GM18858 (cell line): ENCODE results near the gene SULT2A1.
"Not testable (repeated sequence)": the region's sequence is repeated elsewhere in the genome, so short reads cannot be mapped to it uniquely, and the experiment has no call there.

Source experiments
- ATAC-seq: cut with Tn5 transposase; IDR thresholded peaks from one replicate; pipeline ENCODE4 v1.9.1; 2021; ENCODE audit not compliant: unreplicated experiment

The SULT2A1 gene, protein sequence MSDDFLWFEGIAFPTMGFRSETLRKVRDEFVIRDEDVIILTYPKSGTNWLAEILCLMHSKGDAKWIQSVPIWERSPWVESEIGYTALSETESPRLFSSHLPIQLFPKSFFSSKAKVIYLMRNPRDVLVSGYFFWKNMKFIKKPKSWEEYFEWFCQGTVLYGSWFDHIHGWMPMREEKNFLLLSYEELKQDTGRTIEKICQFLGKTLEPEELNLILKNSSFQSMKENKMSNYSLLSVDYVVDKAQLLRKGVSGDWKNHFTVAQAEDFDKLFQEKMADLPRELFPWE

DNA sequence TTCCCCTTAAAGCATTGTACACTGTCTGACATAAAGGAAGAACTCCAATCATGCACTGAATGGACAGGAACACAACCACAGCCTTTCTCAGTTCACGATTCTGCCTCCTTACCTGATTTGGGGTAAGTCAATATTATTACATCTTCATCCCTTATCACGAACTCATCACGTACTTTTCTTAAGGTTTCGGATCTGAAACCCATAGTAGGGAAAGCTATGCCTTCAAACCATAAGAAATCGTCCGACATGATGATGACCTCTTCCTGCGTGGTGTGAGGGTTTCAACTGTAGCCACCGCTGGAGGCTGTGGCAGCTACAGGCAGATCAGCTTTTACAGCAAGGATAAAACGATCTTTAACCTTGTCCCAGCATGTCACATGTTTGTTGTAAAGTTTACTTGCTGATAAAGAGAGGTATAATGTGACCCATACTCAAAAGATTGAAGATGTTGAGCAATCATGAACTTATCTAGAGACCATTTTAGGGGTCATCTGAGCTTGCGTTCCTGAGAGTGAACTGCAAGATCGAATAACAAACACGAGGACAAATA lies at the start of gene SULT2A1:
Gene SULT2A1, minus strand, starts transcription at position 306 of the 550 bp plus-strand sequence. Its CDS starts 58 bp downstream, at position 248.
- ATAC-seq, result no peak

GRCh38 chr19:47928581-47928980 lies 42.5 kb upstream of the SULT2A1 start:
- not testable (repeated sequence) for ATAC-seq

DNA sequence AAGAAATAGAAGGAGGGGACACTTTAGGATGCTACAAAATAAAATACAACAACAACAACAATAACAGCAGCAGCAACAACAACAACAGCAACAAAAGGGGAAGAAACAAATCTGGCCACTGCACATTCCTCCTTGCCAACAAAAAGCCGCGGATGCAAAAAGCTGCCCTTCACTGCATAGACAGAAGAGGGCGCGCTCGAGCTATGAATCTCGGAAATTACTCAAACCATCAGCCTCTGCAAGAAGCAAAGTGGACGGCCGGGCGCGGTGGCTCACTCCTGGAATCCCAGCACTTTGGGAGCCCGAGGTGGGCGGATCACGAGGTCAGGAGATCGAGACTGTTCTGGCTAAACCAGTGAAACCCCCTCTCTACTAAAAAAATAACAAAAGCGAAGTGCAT lies 34.0 kb upstream of the SULT2A1 start:
- ATAC-seq, result not testable (repeated sequence)

GRCh38 chr19:47910191-47910590 lies 24.1 kb upstream of the SULT2A1 start:
- not testable (repeated sequence) for ATAC-seq

DNA sequence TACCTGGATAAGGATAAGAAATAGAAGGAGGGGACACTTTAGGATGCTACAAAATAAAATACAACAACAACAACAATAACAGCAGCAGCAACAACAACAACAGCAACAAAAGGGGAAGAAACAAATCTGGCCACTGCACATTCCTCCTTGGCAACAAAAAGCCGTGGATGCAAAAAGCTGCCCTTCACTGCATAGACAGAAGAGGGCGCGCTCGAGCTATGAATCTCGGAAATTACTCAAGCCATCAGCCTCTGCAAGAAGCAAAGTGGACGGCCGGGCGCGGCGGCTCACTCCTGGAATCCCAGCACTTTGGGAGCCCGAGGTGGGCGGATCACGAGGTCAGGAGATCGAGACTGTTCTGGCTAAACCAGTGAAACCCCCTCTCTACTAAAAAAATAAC lies 23.2 kb upstream of the SULT2A1 start:
- not testable (repeated sequence) for ATAC-seq

- ATAC-seq, result no peak
These were observed 15.3 kb upstream of the SULT2A1 start for GRCh38 chr19:47901370-47901769.

- ATAC-seq, result no peak
These were observed 13.2 kb upstream of the SULT2A1 start for GRCh38 chr19:47899335-47899734.

GRCh38 chr19:47897861-47898260 lies 11.7 kb upstream of the SULT2A1 start:
- ATAC-seq, result no peak

DNA sequence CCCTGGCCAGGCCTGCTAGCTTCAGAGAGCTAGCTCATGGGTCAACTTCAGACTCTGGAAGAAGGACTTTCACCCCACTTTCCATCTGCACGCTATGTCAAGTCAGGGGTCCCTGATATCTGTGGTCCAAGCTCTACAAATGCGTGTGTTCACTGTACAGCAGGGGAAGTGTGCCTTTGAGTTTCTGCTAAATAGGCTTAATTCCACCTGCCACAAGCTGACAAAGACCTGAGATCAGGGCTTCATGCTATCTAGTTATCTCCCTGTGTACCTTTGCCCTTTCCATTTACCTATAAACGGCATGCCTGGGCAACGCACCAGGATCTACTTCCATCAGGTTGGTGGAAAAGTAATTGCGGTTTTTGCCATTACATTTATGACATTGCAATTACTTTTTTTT lies 10.7 kb upstream of the SULT2A1 start:
- no peak for ATAC-seq

- no peak for ATAC-seq
These were observed 9.9 kb upstream of the SULT2A1 start for GRCh38 chr19:47896019-47896418.

- no peak for ATAC-seq
These were observed 9.2 kb upstream of the SULT2A1 start for GRCh38 chr19:47895165-47895782.

- no peak for ATAC-seq
These were observed 6.0 kb upstream of the SULT2A1 start for GRCh38 chr19:47891923-47892666.

DNA sequence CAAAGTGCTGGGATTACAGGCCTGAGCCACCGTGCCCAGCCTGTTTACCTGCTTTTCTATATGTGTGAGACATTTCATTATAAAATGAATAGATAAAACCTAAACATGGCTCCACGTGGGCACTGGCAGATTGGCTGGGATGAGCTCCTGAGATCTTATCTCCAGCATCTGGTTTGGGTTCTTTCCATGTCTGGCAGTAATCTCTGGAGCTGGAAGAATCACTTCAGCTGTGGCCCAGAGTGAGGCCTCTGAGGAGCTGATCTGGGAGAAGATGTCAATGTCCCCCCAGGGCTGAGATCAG lies 5.5 kb upstream of the SULT2A1 start:
- no peak for ATAC-seq

DNA sequence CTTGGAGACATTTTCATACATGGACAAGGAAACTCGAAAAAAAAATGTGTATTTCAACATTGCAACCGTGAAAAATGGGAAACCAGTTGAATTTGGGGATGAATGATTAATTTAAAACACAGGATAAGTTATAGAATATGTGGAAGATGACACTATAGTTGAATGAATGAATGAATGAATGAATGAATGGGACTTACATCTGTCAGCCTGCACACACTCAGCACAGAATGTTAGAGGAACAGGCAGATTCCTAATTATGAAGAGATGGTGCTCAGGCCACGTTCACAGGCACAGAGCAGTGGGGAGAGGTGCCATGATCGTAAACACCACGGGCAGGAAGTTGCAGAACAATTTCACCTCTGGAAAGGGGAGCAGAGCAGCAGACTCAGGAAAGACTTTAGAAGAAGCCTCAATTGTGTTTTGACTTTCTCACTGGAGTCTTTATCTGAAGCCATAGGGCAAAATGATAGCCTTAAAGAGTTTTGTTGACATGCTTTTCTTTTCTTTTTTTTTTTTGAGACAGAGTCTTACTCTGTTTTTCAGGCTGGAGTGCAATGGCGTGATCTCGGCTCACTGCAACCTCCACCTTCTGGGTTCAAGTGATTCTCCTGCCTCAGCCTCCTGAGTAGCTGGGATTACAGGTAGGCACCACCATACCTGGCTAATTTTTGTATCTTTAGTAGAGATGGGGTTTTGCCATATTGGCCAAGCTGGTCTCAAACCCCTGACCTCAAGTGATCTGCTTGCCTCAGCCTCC lies 4.9 kb upstream of the SULT2A1 start:
- no peak for ATAC-seq

DNA sequence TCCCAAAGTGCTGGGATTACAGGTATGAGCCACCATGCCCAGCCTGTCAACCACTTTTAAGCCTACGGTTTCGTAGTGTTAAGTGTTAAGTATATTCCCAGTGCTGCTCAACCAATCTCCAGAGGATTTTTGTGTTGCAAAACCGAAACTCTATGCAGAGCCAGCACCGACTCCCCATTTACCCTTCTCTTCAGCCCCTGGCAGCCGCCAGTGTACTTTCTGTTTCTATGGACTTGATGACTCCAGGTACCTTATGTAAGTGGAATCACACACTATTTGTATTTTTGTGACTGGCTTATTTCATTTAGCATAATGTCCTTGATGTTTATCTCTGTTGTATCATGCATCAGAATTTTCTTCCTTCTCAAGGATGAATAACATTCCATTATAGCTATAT lies 1.1 kb downstream of the SULT2A1 start:
- no peak for ATAC-seq

DNA sequence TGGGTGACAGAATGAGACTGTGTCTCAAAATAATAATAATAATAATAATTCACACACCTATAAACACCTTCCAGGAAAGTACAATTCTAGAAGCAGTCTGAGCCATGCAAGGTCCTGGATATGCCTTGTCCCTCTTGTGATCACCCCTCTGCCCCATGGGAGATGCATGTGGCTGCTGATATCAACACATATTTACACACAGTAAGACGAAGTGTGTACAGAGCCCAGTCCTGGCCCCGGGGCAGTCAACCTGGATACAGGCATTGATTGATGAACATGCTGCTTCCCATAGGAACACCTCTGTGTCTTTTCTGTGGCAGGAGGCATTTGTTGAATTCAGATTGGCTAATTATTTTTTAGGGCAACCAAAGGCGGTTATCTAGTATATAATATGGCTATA lies 3.2 kb downstream of the SULT2A1 start:
- no peak for ATAC-seq

DNA sequence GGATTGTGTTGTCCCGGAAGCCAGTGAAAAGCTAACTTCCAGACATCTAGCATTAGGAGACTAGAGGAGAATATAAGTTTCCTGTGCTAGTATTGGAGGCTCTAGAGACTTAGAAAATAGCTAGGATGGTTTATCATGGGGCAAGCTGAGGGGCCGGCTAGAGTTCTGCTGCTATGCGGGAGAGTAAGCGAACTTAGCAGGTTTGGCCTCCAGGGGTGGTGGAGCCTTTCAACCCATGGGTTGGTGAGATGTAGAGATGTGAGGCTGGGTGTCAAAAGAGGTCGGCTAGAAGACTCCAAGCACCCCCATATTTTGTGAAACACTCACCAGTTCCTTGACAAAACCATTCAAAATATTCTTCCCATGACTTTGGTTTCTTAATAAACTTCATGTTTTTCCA lies 4.4 kb downstream of the SULT2A1 start:
- ATAC-seq, result no peak

DNA sequence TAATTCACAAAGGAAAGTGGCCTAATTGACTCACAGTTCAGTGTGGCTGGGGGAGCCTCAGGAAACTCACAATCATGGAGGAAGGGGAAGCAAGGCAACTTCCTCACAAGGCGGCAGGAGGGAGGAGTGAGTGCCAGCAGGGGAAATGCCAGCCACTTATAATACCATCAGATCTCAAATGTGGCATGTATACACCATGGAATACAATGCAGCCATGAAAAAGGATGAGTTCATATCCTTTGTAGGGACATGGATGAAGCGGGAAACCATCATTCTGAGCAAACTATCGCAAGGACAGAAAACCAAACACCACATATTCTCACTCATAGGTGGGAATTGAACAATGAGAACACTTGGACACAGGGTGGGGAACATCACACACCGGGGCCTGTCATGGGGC lies 6.7 kb downstream of the SULT2A1 start:
- ATAC-seq, result not testable (repeated sequence)

GRCh38 chr19:47878906-47879305 lies 7.2 kb downstream of the SULT2A1 start:
- no peak for ATAC-seq

- ATAC-seq, result no peak
These were observed 20.9 kb downstream of the SULT2A1 start for GRCh38 chr19:47865166-47865565.

DNA sequence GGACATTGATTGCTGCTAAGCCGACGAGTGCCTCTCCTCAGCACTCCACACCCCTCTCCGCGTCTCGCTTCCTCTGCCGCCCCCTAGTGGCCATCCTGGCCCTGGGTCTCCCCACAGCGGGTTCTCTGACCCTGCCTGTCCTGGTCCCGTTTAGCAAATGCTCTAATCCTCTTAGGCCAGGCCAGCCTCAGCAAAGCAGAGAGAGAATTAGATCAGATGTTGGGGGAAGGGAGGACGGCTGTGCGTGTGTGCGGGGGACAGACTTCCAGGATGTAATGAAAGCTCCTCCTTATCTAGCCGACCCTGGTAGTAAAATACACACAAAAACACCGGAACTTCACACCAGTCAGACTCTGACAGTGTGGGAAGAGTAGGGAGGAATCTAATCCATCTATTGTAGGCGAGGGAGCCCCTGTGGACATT lies 22.6 kb downstream of the SULT2A1 start:
- no peak for ATAC-seq
